K562 (cell line): ENCODE results near the gene SDC3. TPM values are rescaled to one million over a fixed set of nuclear protein-coding genes. Genes with fewer than 3 reads are reported as not detected.
A peak's percentile ranks its signal among the peaks of the same experiment; 100 is the strongest.

Experiments
- ARHGAP35 ChIP-seq: fragments of 450-650 bp; IDR thresholded peaks from 2 replicates; pipeline ENCODE4 v1.6.1; 2018; ENCODE audit not compliant: partially characterized antibody
- HDAC2 ChIP-seq: fragments of 450-650 bp; IDR thresholded peaks from 2 replicates; pipeline ENCODE4 v1.6.1; 2016; ENCODE audit warnings: mild to moderate bottlenecking
- NCOA2 ChIP-seq, 2 experiments: fragments of 450-650 bp; IDR thresholded peaks; 2 replicates each; pipeline ENCODE4 v1.6.1; 2018; ENCODE audit warnings: mild to moderate bottlenecking in 2 of 2, moderate library complexity in 1 of 2; ENCODE audit not compliant: partially characterized antibody in 2 of 2
- POLR2G ChIP-seq: fragments of 200-400 bp; formaldehyde crosslinking; IDR thresholded peaks from 2 replicates; pipeline ENCODE4 v1.6.1; 2017; ENCODE audit warnings: low read depth, mild to moderate bottlenecking, antibody characterized with exemption, low read length, moderate library complexity
- POLR3G ChIP-seq: IDR thresholded peaks from 2 replicates; pipeline ENCODE4 v1.6.1; 2011; ENCODE audit not compliant: insufficient read length, insufficient replicate concordance; ENCODE audit errors: extremely low read depth
- RFX5 ChIP-seq: IDR thresholded peaks from 2 replicates; pipeline ENCODE4 v1.6.1; 2011; ENCODE audit warnings: low read depth, mild to moderate bottlenecking, improper control_type of control experiment, low read length
- ZNF408 ChIP-seq: fragments of 250-450 bp; sonication (Bioruptor Pico); IDR thresholded peaks from 2 replicates; pipeline ENCODE4 v1.4.0; 2020; ENCODE audit warnings: low read depth, mild to moderate bottlenecking, moderate library complexity
- polyA plus RNA-seq, 8 experiments: library from polyadenylated mRNA; depleted of rRNA in 4 of 8; stranded (reverse) in 5 of 8; unstranded in 3 of 8; fragments of >200 nt; fragmentation: Nextera tagmentation in 2 of 8; fragmentation: Illumina TruSeq in 1 of 8; extraction: Ambion mirVana in 2 of 8; extraction: Trizol in 1 of 8; gene quantifications; 2 replicates each; pipeline versions ENCODE4 v1.2.1 to v1.2.3, GENCODE V29; 2011 to 2014; ENCODE audit warnings: inconsistent platforms in 1 of 8, missing spikeins in 1 of 8
- total RNA-seq, 7 experiments: library from RNA; depleted of rRNA in 6 of 7; stranded (reverse); fragments of >200 nt in 6 of 7; fragmentation: Illumina TruSeq in 2 of 7; extraction: Trizol in 2 of 7; gene quantifications; 2 replicates each; pipeline versions ENCODE4 v1.2.1 to v1.2.3, GENCODE V29; 2011 to 2021; ENCODE audit warnings: low replicate concordance in 1 of 7
- TF ChIP-seq, protein P1 (sequence below): sonication (generic); formaldehyde crosslinking; IDR thresholded peaks from 2 replicates; pipeline ENCODE4 v1.4.0; 2020; ENCODE audit warnings: mild to moderate bottlenecking, missing genetic modification reagents
- TF ChIP-seq, protein P2 (sequence below), 2 experiments: fragments of 450-650 bp in 1 of 2; sonication (generic) in 1 of 2; formaldehyde crosslinking in 1 of 2; IDR thresholded peaks; 2 replicates each; pipeline versions ENCODE4 v1.7.1 to v1.9.0; 2016 to 2022; ENCODE audit warnings: inconsistent platforms in 1 of 2, mild to moderate bottlenecking in 1 of 2, missing genetic modification reagents in 1 of 2
- TF ChIP-seq, protein P3 (sequence below): fragments of 450-650 bp; formaldehyde crosslinking; IDR thresholded peaks from 2 replicates; pipeline ENCODE4 v1.4.0; 2022; ENCODE audit warnings: missing genetic modification characterization
- TF ChIP-seq, protein P4 (sequence below): fragments of 450-650 bp; formaldehyde crosslinking; IDR thresholded peaks from 2 replicates; pipeline ENCODE4 v1.4.0; 2022; ENCODE audit warnings: missing genetic modification characterization
- TF ChIP-seq, protein P5 (sequence below): fragments of 250-450 bp; sonication (Bioruptor Pico); IDR thresholded peaks from 2 replicates; pipeline ENCODE4 v1.4.0; 2020

Gene SDC3
- total and polyA plus RNA-seq, 9 of the 15 experiments (the other 6 are each of a cell fraction or from before 2014, with no cell fraction given): 0.38 to 44.1 (median 12.1) TPM

DNA sequence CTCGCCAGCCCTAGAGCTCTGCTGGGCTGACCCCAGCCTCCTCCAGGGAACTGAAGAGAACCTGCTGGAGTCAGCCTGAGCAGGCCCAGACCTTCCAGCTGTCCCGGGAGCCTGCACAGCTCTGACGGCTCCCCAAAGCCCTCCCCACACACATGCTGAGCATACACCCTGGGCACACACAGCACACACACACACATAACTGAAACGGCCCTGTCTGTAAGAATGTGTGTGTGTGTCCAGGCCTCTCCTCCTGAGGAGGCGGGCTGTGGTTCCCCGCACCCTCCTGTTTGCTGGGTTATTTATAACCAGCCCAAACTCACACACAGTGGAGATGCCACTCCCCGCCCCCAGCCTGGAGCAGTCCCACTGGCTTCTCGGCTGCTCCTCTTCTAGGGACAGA lies 20.2 kb downstream of the SDC3 start (continued):
- TF ChIP-seq, protein P1, sequence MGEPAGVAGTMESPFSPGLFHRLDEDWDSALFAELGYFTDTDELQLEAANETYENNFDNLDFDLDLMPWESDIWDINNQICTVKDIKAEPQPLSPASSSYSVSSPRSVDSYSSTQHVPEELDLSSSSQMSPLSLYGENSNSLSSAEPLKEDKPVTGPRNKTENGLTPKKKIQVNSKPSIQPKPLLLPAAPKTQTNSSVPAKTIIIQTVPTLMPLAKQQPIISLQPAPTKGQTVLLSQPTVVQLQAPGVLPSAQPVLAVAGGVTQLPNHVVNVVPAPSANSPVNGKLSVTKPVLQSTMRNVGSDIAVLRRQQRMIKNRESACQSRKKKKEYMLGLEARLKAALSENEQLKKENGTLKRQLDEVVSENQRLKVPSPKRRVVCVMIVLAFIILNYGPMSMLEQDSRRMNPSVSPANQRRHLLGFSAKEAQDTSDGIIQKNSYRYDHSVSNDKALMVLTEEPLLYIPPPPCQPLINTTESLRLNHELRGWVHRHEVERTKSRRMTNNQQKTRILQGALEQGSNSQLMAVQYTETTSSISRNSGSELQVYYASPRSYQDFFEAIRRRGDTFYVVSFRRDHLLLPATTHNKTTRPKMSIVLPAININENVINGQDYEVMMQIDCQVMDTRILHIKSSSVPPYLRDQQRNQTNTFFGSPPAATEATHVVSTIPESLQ: no peak
- TF ChIP-seq ZNF408 (CRISPR knock-in tag): no peak
- TF ChIP-seq RFX5: no peak
- TF ChIP-seq POLR2G: peak; percentile 78
- TF ChIP-seq, protein P2, sequence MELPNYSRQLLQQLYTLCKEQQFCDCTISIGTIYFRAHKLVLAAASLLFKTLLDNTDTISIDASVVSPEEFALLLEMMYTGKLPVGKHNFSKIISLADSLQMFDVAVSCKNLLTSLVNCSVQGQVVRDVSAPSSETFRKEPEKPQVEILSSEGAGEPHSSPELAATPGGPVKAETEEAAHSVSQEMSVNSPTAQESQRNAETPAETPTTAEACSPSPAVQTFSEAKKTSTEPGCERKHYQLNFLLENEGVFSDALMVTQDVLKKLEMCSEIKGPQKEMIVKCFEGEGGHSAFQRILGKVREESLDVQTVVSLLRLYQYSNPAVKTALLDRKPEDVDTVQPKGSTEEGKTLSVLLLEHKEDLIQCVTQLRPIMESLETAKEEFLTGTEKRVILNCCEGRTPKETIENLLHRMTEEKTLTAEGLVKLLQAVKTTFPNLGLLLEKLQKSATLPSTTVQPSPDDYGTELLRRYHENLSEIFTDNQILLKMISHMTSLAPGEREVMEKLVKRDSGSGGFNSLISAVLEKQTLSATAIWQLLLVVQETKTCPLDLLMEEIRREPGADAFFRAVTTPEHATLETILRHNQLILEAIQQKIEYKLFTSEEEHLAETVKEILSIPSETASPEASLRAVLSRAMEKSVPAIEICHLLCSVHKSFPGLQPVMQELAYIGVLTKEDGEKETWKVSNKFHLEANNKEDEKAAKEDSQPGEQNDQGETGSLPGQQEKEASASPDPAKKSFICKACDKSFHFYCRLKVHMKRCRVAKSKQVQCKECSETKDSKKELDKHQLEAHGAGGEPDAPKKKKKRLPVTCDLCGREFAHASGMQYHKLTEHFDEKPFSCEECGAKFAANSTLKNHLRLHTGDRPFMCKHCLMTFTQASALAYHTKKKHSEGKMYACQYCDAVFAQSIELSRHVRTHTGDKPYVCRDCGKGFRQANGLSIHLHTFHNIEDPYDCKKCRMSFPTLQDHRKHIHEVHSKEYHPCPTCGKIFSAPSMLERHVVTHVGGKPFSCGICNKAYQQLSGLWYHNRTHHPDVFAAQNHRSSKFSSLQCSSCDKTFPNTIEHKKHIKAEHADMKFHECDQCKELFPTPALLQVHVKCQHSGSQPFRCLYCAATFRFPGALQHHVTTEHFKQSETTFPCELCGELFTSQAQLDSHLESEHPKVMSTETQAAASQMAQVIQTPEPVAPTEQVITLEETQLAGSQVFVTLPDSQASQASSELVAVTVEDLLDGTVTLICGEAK (IDR thresholded peaks at IDR 0.05): no peak
- TF ChIP-seq, protein P2 (CRISPR knock-in tag; IDR thresholded peaks at IDR 0.05): no peak
- no peak for TF ChIP-seq ARHGAP35
- TF ChIP-seq, protein P3, sequence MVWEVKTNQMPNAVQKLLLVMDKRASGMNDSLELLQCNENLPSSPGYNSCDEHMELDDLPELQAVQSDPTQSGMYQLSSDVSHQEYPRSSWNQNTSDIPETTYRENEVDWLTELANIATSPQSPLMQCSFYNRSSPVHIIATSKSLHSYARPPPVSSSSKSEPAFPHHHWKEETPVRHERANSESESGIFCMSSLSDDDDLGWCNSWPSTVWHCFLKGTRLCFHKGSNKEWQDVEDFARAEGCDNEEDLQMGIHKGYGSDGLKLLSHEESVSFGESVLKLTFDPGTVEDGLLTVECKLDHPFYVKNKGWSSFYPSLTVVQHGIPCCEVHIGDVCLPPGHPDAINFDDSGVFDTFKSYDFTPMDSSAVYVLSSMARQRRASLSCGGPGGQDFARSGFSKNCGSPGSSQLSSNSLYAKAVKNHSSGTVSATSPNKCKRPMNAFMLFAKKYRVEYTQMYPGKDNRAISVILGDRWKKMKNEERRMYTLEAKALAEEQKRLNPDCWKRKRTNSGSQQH (CRISPR knock-in tag): 0 out of 2 replicates have a peak, but pooled peaks have one; percentile 1
- TF ChIP-seq, protein P4, sequence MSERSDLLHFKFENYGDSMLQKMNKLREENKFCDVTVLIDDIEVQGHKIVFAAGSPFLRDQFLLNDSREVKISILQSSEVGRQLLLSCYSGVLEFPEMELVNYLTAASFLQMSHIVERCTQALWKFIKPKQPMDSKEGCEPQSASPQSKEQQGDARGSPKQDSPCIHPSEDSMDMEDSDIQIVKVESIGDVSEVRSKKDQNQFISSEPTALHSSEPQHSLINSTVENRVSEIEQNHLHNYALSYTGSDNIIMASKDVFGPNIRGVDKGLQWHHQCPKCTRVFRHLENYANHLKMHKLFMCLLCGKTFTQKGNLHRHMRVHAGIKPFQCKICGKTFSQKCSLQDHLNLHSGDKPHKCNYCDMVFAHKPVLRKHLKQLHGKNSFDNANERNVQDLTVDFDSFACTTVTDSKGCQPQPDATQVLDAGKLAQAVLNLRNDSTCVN (CRISPR knock-in tag): no peak
- TF ChIP-seq, protein P5, sequence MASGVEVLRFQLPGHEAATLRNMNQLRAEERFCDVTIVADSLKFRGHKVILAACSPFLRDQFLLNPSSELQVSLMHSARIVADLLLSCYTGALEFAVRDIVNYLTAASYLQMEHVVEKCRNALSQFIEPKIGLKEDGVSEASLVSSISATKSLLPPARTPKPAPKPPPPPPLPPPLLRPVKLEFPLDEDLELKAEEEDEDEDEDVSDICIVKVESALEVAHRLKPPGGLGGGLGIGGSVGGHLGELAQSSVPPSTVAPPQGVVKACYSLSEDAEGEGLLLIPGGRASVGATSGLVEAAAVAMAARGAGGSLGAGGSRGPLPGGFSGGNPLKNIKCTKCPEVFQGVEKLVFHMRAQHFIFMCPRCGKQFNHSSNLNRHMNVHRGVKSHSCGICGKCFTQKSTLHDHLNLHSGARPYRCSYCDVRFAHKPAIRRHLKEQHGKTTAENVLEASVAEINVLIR (CRISPR knock-in tag): no peak
- no peak for TF ChIP-seq NCOA2 (IDR thresholded peaks at IDR 0.05; ENCODE audit: partially characterized antibody in 2 of 2)
- no peak for TF ChIP-seq HDAC2
- TF ChIP-seq POLR3G: no peak
